ENCODE data around the gene POLR3H.

DNA sequence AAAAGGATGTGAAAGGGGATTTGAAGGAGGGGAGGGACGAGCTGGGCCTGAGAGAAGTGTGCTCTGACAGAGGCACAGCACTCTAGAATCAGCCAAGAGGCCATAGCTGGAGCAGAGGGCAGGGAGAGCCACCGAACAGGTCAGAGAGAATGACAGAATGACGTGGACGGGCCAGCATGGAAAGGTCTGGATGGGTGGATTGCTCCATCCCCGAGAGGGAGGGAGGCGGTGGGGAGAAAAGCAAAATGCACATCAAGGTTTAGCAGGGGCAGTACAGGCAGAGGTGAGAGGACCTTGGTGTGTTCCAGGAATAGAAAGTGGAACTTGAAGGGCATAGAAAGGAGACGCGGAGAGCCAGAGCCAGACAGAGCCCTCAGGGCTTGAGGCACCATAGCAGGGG lies 38.4 kb upstream of the POLR3H start:
- TF ChIP-seq, protein P1, sequence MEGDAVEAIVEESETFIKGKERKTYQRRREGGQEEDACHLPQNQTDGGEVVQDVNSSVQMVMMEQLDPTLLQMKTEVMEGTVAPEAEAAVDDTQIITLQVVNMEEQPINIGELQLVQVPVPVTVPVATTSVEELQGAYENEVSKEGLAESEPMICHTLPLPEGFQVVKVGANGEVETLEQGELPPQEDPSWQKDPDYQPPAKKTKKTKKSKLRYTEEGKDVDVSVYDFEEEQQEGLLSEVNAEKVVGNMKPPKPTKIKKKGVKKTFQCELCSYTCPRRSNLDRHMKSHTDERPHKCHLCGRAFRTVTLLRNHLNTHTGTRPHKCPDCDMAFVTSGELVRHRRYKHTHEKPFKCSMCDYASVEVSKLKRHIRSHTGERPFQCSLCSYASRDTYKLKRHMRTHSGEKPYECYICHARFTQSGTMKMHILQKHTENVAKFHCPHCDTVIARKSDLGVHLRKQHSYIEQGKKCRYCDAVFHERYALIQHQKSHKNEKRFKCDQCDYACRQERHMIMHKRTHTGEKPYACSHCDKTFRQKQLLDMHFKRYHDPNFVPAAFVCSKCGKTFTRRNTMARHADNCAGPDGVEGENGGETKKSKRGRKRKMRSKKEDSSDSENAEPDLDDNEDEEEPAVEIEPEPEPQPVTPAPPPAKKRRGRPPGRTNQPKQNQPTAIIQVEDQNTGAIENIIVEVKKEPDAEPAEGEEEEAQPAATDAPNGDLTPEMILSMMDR (IDR thresholded peaks at IDR 0.05) = no peak
- TF ChIP-seq POLR2AphosphoS5 (IDR thresholded peaks at IDR 0.05) = no peak
